Neural cell (in vitro differentiated cells): ENCODE measurements around the gene TIAM1. TPM values are rescaled to one million over a fixed set of nuclear protein-coding genes. Genes with fewer than 3 reads are reported as not detected.

Experiments used
- H2AFZ ChIP-seq: fragments of 200-600, 300-800 bp; sonication (generic), shearing (Covaris generic); 2 replicates; pipeline ENCODE4 v1.6.0; 2014; ENCODE audit warnings: low read depth, mild to moderate bottlenecking, antibody characterized with exemption, low read length, moderate library complexity
- H3F3A ChIP-seq: fragments of 200-600 bp; shearing (Covaris generic); 2 replicates; pipeline ENCODE4 v1.6.1; 2016; ENCODE audit warnings: mild to moderate bottlenecking, moderate library complexity, mixed read lengths, antibody characterized with exemption, low read length; ENCODE audit not compliant: insufficient read depth, poor library complexity, severe bottlenecking
- H3K27ac ChIP-seq: fragments of 200-600, 300-800 bp; sonication (generic), shearing (Covaris generic); 2 replicates; pipeline ENCODE4 v1.5.1; 2014; ENCODE audit warnings: mild to moderate bottlenecking, low read length, moderate library complexity
- H3K27me3 ChIP-seq: fragments of 300-800, 200-600 bp; sonication (generic), shearing (Covaris generic); 2 replicates; pipeline ENCODE4 v1.6.0; 2014; ENCODE audit warnings: mild to moderate bottlenecking, low read depth, low read length, moderate library complexity; ENCODE audit not compliant: insufficient read depth
- H3K36me3 ChIP-seq: fragments of 300-800, 200-600 bp; sonication (generic), shearing (Covaris generic); 2 replicates; pipeline ENCODE4 v1.5.1; 2014; ENCODE audit warnings: mild to moderate bottlenecking, antibody characterized with exemption, low read length, moderate library complexity; ENCODE audit not compliant: insufficient read depth
- H3K4me2 ChIP-seq: fragments of 300-800, 200-600 bp; sonication (generic), shearing (Covaris generic); 2 replicates; pipeline ENCODE4 v1.6.0; 2014; ENCODE audit warnings: mild to moderate bottlenecking, low read length
- H3K4me3 ChIP-seq: fragments of 300-800, 200-600 bp; sonication (generic), shearing (Covaris generic); 2 replicates; pipeline ENCODE4 v1.5.1; 2014; ENCODE audit warnings: mild to moderate bottlenecking, low read length, moderate library complexity
- H3K79me2 ChIP-seq: fragments of 200-600 bp; shearing (Covaris generic); replicated peaks from 2 replicates; pipeline ENCODE4 v1.6.0; 2014; ENCODE audit warnings: mild to moderate bottlenecking, low read length, moderate library complexity; ENCODE audit not compliant: insufficient read depth
- H3K9ac ChIP-seq: fragments of 300-800, 200-600 bp; sonication (generic), shearing (Covaris generic); 2 replicates; pipeline ENCODE4 v1.6.1; 2016; ENCODE audit warnings: mild to moderate bottlenecking, low read length, mixed read lengths
- H3K9me2 ChIP-seq: fragments of 200-600 bp; shearing (Covaris generic); 2 replicates; pipeline ENCODE4 v1.6.1; 2016; ENCODE audit warnings: mild to moderate bottlenecking, low read length, mixed read lengths; ENCODE audit not compliant: insufficient read depth
- H3K9me3 ChIP-seq: fragments of 200-600, 300-800 bp; sonication (generic), shearing (Covaris generic); 2 replicates; pipeline ENCODE4 v1.6.1; 2016; ENCODE audit warnings: mild to moderate bottlenecking, mixed run types, low read length, moderate library complexity, mixed read lengths
- H4K20me1 ChIP-seq: fragments of 200-600 bp; shearing (Covaris generic); 2 replicates; pipeline ENCODE4 v1.6.1; 2016; ENCODE audit warnings: mild to moderate bottlenecking, mixed run types; ENCODE audit not compliant: insufficient read depth
- EP300 ChIP-seq: fragments of 450-650 bp; conservative IDR thresholded peaks from 2 replicates; pipeline ENCODE4 v1.6.1; 2014; ENCODE audit warnings: antibody characterized with exemption, mild to moderate bottlenecking, moderate library complexity; ENCODE audit not compliant: poor library complexity, severe bottlenecking
- EZH2 ChIP-seq: fragments of 200-600, 300-800 bp; shearing (Covaris generic), sonication (generic); IDR thresholded peaks from 2 replicates; pipeline ENCODE4 v1.6.1; 2014; ENCODE audit warnings: antibody characterized with exemption, low read length, borderline replicate concordance, mild to moderate bottlenecking; ENCODE audit not compliant: insufficient read depth, poor library complexity, severe bottlenecking
- MXI1 ChIP-seq: fragments of 450-650 bp; conservative IDR thresholded peaks from 2 replicates; pipeline ENCODE4 v1.6.1; 2014; ENCODE audit warnings: antibody characterized with exemption, mild to moderate bottlenecking; ENCODE audit not compliant: poor library complexity, severe bottlenecking
- POLR2AphosphoS5 ChIP-seq: IDR thresholded peaks from 2 replicates; pipeline ENCODE4 v1.6.1; 2012
- RAD21 ChIP-seq: fragments of 450-650 bp; conservative IDR thresholded peaks from 2 replicates; pipeline ENCODE4 v1.6.1; 2014; ENCODE audit warnings: antibody characterized with exemption, mild to moderate bottlenecking, moderate library complexity
- SMC3 ChIP-seq: fragments of 450-650 bp; conservative IDR thresholded peaks from 2 replicates; pipeline ENCODE4 v1.6.1; 2014; ENCODE audit warnings: antibody characterized with exemption, mild to moderate bottlenecking, moderate library complexity; ENCODE audit not compliant: poor library complexity
- TAF1 ChIP-seq: IDR thresholded peaks from 2 replicates; pipeline ENCODE4 v1.6.1; 2012; ENCODE audit warnings: low read depth
- polyA plus RNA-seq: library from polyadenylated mRNA; depleted of rRNA; stranded (reverse); fragments of >200 nt; gene quantifications from 2 replicates; pipeline ENCODE4 v1.2.3, GENCODE V29; 2014
- TF ChIP-seq, protein P1 (sequence below): IDR thresholded peaks from 2 replicates; pipeline ENCODE4 v1.6.1; 2012; ENCODE audit warnings: borderline replicate concordance
- TF ChIP-seq, protein P2 (sequence below): fragments of 450-650 bp; IDR thresholded peaks from 2 replicates; pipeline ENCODE4 v1.5.1; 2014; ENCODE audit warnings: antibody characterized with exemption, mild to moderate bottlenecking, moderate library complexity; ENCODE audit not compliant: poor library complexity, severe bottlenecking

The TIAM1 gene
- polyA plus RNA-seq, 1 donor from 2014 or later, result 13.2 TPM

DNA sequence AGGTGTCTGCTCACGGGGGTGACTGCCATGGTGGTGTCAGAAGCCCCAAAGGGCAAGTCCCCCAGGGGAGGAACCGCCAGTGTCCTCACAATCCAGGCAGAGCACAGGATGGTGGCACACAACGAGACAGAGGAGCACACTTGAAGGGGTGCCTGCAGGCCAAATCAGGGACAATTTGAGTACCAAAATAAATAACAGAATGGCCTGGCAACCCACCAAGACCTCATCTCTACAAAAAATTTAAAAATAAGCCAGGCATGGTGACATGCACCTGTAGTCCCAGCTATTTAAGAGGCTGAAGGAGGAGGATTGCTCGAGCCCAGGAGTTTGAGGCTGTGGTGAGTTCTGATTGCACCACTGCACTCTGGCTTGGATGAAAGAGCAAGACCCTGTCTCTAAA, 38.2 kb downstream of the TIAM1 start:
- Histone ChIP-seq H4K20me1 (no peaks in the 10 kb centered on the region), H3K9me3 (no peaks in the 10 kb centered on the region), H3K4me3 (no peak overlapping the region), H3K27ac (no peak overlapping the region), H3K4me2 (no peak overlapping the region), H3K9ac (no peak overlapping the region), H2AFZ (no peak overlapping the region), H3F3A (no peaks in the 10 kb centered on the region), H3K79me2 (no peaks in the 10 kb centered on the region), H3K36me3 (no peaks in the 10 kb centered on the region), H3K9me2 (no peaks in the 10 kb centered on the region), H3K27me3 (no peaks in the 10 kb centered on the region)
- no peak for TF ChIP-seq SMC3
- no peak for TF ChIP-seq EZH2
- no peak for TF ChIP-seq TAF1
- TF ChIP-seq POLR2AphosphoS5, result no peak
- no peak for TF ChIP-seq MXI1
- no peak for TF ChIP-seq EP300
- no peak for TF ChIP-seq RAD21
- TF ChIP-seq, protein P1, sequence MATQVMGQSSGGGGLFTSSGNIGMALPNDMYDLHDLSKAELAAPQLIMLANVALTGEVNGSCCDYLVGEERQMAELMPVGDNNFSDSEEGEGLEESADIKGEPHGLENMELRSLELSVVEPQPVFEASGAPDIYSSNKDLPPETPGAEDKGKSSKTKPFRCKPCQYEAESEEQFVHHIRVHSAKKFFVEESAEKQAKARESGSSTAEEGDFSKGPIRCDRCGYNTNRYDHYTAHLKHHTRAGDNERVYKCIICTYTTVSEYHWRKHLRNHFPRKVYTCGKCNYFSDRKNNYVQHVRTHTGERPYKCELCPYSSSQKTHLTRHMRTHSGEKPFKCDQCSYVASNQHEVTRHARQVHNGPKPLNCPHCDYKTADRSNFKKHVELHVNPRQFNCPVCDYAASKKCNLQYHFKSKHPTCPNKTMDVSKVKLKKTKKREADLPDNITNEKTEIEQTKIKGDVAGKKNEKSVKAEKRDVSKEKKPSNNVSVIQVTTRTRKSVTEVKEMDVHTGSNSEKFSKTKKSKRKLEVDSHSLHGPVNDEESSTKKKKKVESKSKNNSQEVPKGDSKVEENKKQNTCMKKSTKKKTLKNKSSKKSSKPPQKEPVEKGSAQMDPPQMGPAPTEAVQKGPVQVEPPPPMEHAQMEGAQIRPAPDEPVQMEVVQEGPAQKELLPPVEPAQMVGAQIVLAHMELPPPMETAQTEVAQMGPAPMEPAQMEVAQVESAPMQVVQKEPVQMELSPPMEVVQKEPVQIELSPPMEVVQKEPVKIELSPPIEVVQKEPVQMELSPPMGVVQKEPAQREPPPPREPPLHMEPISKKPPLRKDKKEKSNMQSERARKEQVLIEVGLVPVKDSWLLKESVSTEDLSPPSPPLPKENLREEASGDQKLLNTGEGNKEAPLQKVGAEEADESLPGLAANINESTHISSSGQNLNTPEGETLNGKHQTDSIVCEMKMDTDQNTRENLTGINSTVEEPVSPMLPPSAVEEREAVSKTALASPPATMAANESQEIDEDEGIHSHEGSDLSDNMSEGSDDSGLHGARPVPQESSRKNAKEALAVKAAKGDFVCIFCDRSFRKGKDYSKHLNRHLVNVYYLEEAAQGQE, result no peak
- TF ChIP-seq, protein P2, sequence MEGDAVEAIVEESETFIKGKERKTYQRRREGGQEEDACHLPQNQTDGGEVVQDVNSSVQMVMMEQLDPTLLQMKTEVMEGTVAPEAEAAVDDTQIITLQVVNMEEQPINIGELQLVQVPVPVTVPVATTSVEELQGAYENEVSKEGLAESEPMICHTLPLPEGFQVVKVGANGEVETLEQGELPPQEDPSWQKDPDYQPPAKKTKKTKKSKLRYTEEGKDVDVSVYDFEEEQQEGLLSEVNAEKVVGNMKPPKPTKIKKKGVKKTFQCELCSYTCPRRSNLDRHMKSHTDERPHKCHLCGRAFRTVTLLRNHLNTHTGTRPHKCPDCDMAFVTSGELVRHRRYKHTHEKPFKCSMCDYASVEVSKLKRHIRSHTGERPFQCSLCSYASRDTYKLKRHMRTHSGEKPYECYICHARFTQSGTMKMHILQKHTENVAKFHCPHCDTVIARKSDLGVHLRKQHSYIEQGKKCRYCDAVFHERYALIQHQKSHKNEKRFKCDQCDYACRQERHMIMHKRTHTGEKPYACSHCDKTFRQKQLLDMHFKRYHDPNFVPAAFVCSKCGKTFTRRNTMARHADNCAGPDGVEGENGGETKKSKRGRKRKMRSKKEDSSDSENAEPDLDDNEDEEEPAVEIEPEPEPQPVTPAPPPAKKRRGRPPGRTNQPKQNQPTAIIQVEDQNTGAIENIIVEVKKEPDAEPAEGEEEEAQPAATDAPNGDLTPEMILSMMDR, result no peak

DNA sequence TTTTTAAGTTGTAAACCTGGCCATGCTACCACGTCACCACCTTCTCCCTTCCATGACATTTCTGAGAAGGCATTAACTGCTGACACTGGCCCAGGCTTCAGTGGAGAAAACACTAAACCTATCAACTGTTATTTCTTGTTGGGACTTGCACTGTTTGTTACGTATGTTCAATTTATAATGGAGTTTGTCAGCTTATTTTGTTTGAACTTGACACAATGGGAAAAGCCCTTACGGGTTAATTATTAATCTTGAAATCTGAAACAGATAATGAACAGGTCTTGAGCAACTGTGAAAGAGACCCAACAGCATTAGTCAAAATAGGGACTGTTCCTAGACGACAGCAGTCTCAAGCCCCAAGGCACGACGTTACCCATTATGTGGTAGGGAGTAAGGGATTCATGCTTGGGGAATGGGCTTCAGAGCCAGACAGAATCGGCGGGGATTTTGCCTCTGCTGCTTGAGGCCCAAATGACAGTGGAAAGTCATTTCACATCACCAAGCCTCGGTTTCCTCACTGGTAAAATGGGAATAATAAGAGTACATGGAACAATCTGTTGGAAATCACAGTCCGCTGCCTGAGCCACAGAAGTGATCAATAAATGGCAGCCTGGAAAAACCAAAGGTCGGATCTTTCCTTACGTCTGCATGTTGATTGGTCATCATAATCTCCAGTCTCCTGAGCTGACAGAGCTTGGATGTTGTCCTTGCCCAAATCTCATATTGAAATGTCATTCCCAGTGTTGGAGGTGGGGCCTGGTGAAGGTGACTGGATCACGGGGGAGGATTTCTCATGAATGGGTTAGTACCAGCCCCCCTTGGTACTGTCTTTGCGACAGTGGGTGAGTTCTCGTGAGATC, 44.5 kb downstream of the TIAM1 start:
- Histone ChIP-seq H3K9me3 (no peaks in the 10 kb centered on the region), H2AFZ (no peak overlapping the region), H3K79me2 (no peaks in the 10 kb centered on the region), H4K20me1 (no peaks in the 10 kb centered on the region), H3K27me3 (no peaks in the 10 kb centered on the region), H3F3A (no peaks in the 10 kb centered on the region), H3K36me3 (no peaks in the 10 kb centered on the region), H3K4me3 (no peak overlapping the region), H3K9ac (no peak overlapping the region), H3K4me2 (no peak overlapping the region), H3K9me2 (no peaks in the 10 kb centered on the region), H3K27ac (no peak overlapping the region)
- TF ChIP-seq MXI1 (no peak), EZH2 (no peak), TAF1 (no peak), POLR2AphosphoS5 (no peak), RAD21 (no peak), EP300 (no peak), SMC3 (no peak)
- TF ChIP-seq, protein P1, result no peak
- TF ChIP-seq, protein P2, result no peak
